Measurements from ENCODE around the gene SYN1. TPM values are rescaled to one million over a fixed set of nuclear protein-coding genes. Genes with fewer than 3 reads are reported as not detected.
A peak's percentile ranks its signal among the peaks of the same experiment; 100 is the strongest.

The SYN1 gene
- total RNA-seq, 1 donor from 2014 or later = 0.26 TPM

- FAIRE-seq = no peak
- no peak for DNase-seq (ENCODE audit: low read depth)
- H3K4me3 ChIP-seq (ENCODE audit: low read depth, low read length) = peak overlapping the region; percentile 73
- H3K36me3 ChIP-seq (ENCODE audit: control insufficient read depth, insufficient read depth, low read length) = no peaks in the 10 kb centered on the region
- TF ChIP-seq CTCF (IDR thresholded peaks at IDR 0.05; ENCODE audit: insufficient read depth, low read length, severe bottlenecking) = no peak
- H3K27me3 ChIP-seq (ENCODE audit: control insufficient read depth, insufficient read depth, low read length) = no peaks in the 10 kb centered on the region
Measured at GRCh38 chrX:47649271-47649670, 29.6 kb upstream of the SYN1 start.

- Histone ChIP-seq H3K4me3 (ENCODE audit: low read depth, low read length) (no peak overlapping the region), H3K27me3 (ENCODE audit: control insufficient read depth, insufficient read depth, low read length) (no peaks in the 10 kb centered on the region), H3K36me3 (ENCODE audit: control insufficient read depth, insufficient read depth, low read length) (no peaks in the 10 kb centered on the region)
- FAIRE-seq (no peak), DNase-seq (ENCODE audit: low read depth) (no peak)
- TF ChIP-seq CTCF (IDR thresholded peaks at IDR 0.05; ENCODE audit: insufficient read depth, low read length, severe bottlenecking) = no peak
Measured at GRCh38 chrX:47648376-47648775, 28.7 kb upstream of the SYN1 start.

- FAIRE-seq = no peak
- no peak for DNase-seq (ENCODE audit: low read depth)
- H3K36me3 ChIP-seq (ENCODE audit: control insufficient read depth, insufficient read depth, low read length) = no peaks in the 10 kb centered on the region
- no peak for TF ChIP-seq CTCF (IDR thresholded peaks at IDR 0.05; ENCODE audit: insufficient read depth, low read length, severe bottlenecking)
- no peaks in the 10 kb centered on the region for H3K27me3 ChIP-seq (ENCODE audit: control insufficient read depth, insufficient read depth, low read length)
- H3K4me3 ChIP-seq (ENCODE audit: low read depth, low read length) = no peak overlapping the region
Measured at GRCh38 chrX:47646636-47647035, 27.0 kb upstream of the SYN1 start.

GRCh38 chrX:47645530-47645929, 25.9 kb upstream of the SYN1 start:
- FAIRE-seq = no peak
- no peak overlapping the region for H3K4me3 ChIP-seq (ENCODE audit: low read depth, low read length)
- H3K36me3 ChIP-seq (ENCODE audit: control insufficient read depth, insufficient read depth, low read length) = no peaks in the 10 kb centered on the region
- no peaks in the 10 kb centered on the region for H3K27me3 ChIP-seq (ENCODE audit: control insufficient read depth, insufficient read depth, low read length)
- TF ChIP-seq CTCF (IDR thresholded peaks at IDR 0.05; ENCODE audit: insufficient read depth, low read length, severe bottlenecking) = no peak
- no peak for DNase-seq (ENCODE audit: low read depth)

- FAIRE-seq (no peak), DNase-seq (ENCODE audit: low read depth) (no peak)
- Histone ChIP-seq H3K27me3 (ENCODE audit: control insufficient read depth, insufficient read depth, low read length) (no peaks in the 10 kb centered on the region), H3K36me3 (ENCODE audit: control insufficient read depth, insufficient read depth, low read length) (no peaks in the 10 kb centered on the region), H3K4me3 (ENCODE audit: low read depth, low read length) (no peak overlapping the region)
- peak; percentile 51 for TF ChIP-seq CTCF (IDR thresholded peaks at IDR 0.05; ENCODE audit: insufficient read depth, low read length, severe bottlenecking)
Measured at GRCh38 chrX:47644557-47645091, 25.0 kb upstream of the SYN1 start.

- H3K27me3 ChIP-seq (ENCODE audit: control insufficient read depth, insufficient read depth, low read length) = no peaks in the 10 kb centered on the region
- FAIRE-seq (no peak), DNase-seq (ENCODE audit: low read depth) (no peak)
- H3K4me3 ChIP-seq (ENCODE audit: low read depth, low read length) = no peak overlapping the region
- peak; percentile 37 for TF ChIP-seq CTCF (IDR thresholded peaks at IDR 0.05; ENCODE audit: insufficient read depth, low read length, severe bottlenecking)
- peaks cover 1% of the 10 kb centered on the region for H3K36me3 ChIP-seq (ENCODE audit: control insufficient read depth, insufficient read depth, low read length)
Measured at GRCh38 chrX:47643926-47644325, 24.3 kb upstream of the SYN1 start.
